ENCODE results near the gene DNAJA1.

DNA sequence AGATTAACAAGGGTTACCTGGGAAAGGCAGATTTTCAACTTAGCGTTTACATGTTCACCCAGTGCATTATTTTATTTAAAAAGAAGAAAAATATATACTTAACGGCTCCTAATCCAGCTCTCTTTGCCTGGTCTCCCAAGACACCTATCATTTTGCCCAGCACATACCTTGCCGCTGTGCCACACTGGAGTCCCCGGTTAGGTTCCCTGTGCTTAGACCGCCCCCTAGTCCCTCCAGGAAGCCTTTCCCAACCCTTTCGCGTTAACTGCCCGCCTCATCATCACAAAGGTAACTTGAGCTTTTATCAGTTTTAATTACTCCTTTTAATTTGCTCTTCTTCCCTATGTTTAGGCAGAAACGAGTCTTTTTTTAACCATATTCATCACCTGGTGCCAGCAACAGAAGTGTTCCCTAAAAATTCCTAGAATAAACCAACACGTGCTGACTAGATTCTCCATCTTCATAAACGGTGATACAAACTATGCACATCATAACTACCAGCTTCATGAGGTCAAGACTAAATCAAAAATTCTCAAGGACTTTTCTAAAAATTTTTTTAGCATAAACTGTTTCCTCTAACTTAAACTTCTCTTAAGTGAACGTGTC lies 19.7 kb downstream of the DNAJA1 start:
- TF ChIP-seq CTCF (IDR thresholded peaks at IDR 0.05) (peak in 1 of 5 experiments; percentile 14), POLR2A (IDR thresholded peaks at IDR 0.05) (no peak), POLR2AphosphoS5 (IDR thresholded peaks at IDR 0.05) (no peak)

All from transverse colon (tissue), 4 donors.